Neuronal stem cell (in vitro differentiated cells): ENCODE measurements around the gene AHCYL2.

Experiments used
- DNase-seq: peaks from one replicate; pipeline ENCODE4 v3.0.0-alpha.2; 2013; ENCODE audit warnings: low spot score
- H2AFZ ChIP-seq: one replicate; pipeline ENCODE4 v1.6.1; 2013; ENCODE audit warnings: mild to moderate bottlenecking, low read length, inconsistent platforms
- H2AK5ac ChIP-seq: 2 replicates; pipeline ENCODE4 v1.6.1; 2013; ENCODE audit warnings: low read depth, mild to moderate bottlenecking, inconsistent platforms, low read length, moderate library complexity, mixed read lengths
- H2BK120ac ChIP-seq: 2 replicates; pipeline ENCODE4 v1.6.1; 2013; ENCODE audit warnings: low read depth, mild to moderate bottlenecking, inconsistent platforms, low read length, moderate library complexity, mixed read lengths
- H2BK12ac ChIP-seq: one replicate; pipeline ENCODE4 v1.6.1; 2013; ENCODE audit warnings: low read length, inconsistent platforms
- H2BK15ac ChIP-seq: 2 replicates; pipeline ENCODE4 v1.6.1; 2013; ENCODE audit warnings: mild to moderate bottlenecking, low read length, inconsistent platforms, mixed read lengths
- H2BK5ac ChIP-seq: one replicate; pipeline ENCODE4 v1.6.1; 2013; ENCODE audit warnings: inconsistent platforms, mild to moderate bottlenecking, low read length, moderate library complexity
- H3K14ac ChIP-seq: one replicate; pipeline ENCODE4 v1.6.1; 2013; ENCODE audit warnings: low read length, inconsistent platforms
- H3K18ac ChIP-seq: 2 replicates; pipeline ENCODE4 v1.6.1; 2013; ENCODE audit warnings: low read length, inconsistent platforms
- H3K23ac ChIP-seq: 2 replicates; pipeline ENCODE4 v1.6.1; 2013; ENCODE audit warnings: low read depth, mild to moderate bottlenecking, mixed read lengths, low read length, inconsistent platforms; ENCODE audit not compliant: poor library complexity
- H3K27ac ChIP-seq: replicated peaks from 3 replicates; pipeline ENCODE4 v1.5.1; 2013; ENCODE audit warnings: low read length, inconsistent platforms
- H3K27me3 ChIP-seq, 3 experiments: 2 replicates each; pipeline ENCODE4 v1.6.1; 2013; ENCODE audit warnings: low read length in 3 of 3, mild to moderate bottlenecking in 2 of 3, inconsistent platforms in 1 of 3, low read depth in 1 of 3, mixed read lengths in 1 of 3, moderate library complexity in 1 of 3; ENCODE audit not compliant: control insufficient read depth in 3 of 3, insufficient read depth in 3 of 3
- H3K36me3 ChIP-seq, 2 donors: replicated peaks in 1 of 2; 2 replicates each; pipeline ENCODE4 v1.6.1; 2013; ENCODE audit warnings: low read length in 2 of 2; ENCODE audit not compliant: control insufficient read depth in 2 of 2, insufficient read depth in 2 of 2
- H3K4ac ChIP-seq: 2 replicates; pipeline ENCODE4 v1.6.1; 2013; ENCODE audit warnings: inconsistent platforms, mild to moderate bottlenecking, low read length, moderate library complexity
- H3K4me1 ChIP-seq, 2 donors: 1 replicate in 1 of 2; 2 replicates in 1 of 2; pipeline ENCODE4 v1.6.1; 2013; ENCODE audit warnings: low read length in 2 of 2, low read depth in 1 of 2; ENCODE audit not compliant: control insufficient read depth in 2 of 2, insufficient read depth in 1 of 2
- H3K4me2 ChIP-seq: one replicate; pipeline ENCODE4 v1.6.1; 2013; ENCODE audit warnings: mild to moderate bottlenecking, low read length, inconsistent platforms; ENCODE audit not compliant: insufficient read depth, poor library complexity, severe bottlenecking
- H3K4me3 ChIP-seq, 2 donors: 2 replicates each; pipeline ENCODE4 v1.5.1; 2013; ENCODE audit warnings: low read length in 2 of 2, mild to moderate bottlenecking in 2 of 2, inconsistent platforms in 1 of 2, moderate library complexity in 1 of 2
- H3K79me1 ChIP-seq: one replicate; pipeline ENCODE4 v1.6.1; 2013; ENCODE audit warnings: low read depth, mild to moderate bottlenecking, inconsistent platforms, low read length, moderate library complexity
- H3K9ac ChIP-seq: one replicate; pipeline ENCODE4 v1.6.1; 2013; ENCODE audit warnings: mild to moderate bottlenecking, low read depth, low read length, inconsistent platforms; ENCODE audit not compliant: poor library complexity
- H3K9me3 ChIP-seq, 2 donors: replicated peaks in 1 of 2; 2 replicates each; pipeline versions ENCODE3 to v1.6.1; 2013; ENCODE audit warnings: low read length in 2 of 2, mild to moderate bottlenecking in 2 of 2, inconsistent platforms in 1 of 2, low read depth in 1 of 2, mixed read lengths in 1 of 2, moderate library complexity in 1 of 2; ENCODE audit not compliant: control insufficient read depth in 2 of 2, insufficient read depth in 1 of 2
- H4K8ac ChIP-seq: one replicate; pipeline ENCODE4 v1.6.1; 2013; ENCODE audit warnings: low read depth, mild to moderate bottlenecking, inconsistent platforms, low read length, moderate library complexity
- H4K91ac ChIP-seq: one replicate; pipeline ENCODE4 v1.6.1; 2013; ENCODE audit warnings: low read length, low read depth, mild to moderate bottlenecking, inconsistent platforms; ENCODE audit not compliant: poor library complexity
- WGBS, 2 donors: extraction: QIAGEN DNeasy Blood & Tissue Kit; methylation state at CpG; one replicate each; pipeline ENCODE4 v1.1.7; 2013; ENCODE audit warnings: missing lambda C conversion rate in 2 of 2, mixed read lengths in 1 of 2; ENCODE audit not compliant: insufficient read length in 2 of 2, insufficient replicate concordance in 1 of 2; ENCODE audit errors: extremely low coverage in 2 of 2; 5-methylcytosine and 5-hydroxymethylcytosine counted together

Gene AHCYL2

GRCh38 chr7:129387537-129387936 is 162.7 kb downstream of the AHCYL2 start:
- H2BK120ac ChIP-seq = no peak overlapping the region
- H3K23ac ChIP-seq = no peak overlapping the region
- no peak overlapping the region for H4K8ac ChIP-seq
- H3K4me1 ChIP-seq = peaks cover 0 to 7% of the 10 kb centered on the region in 2 donors
- H4K91ac ChIP-seq = no peak overlapping the region
- no peak overlapping the region for H2AFZ ChIP-seq
- H3K27me3 ChIP-seq = no peaks in the 10 kb centered on the region
- H3K27ac ChIP-seq = no peak overlapping the region
- H3K9me3 ChIP-seq = no peaks in the 10 kb centered on the region
- no peaks in the 10 kb centered on the region for H3K79me1 ChIP-seq
- no peak overlapping the region for H3K4me3 ChIP-seq
- no peak overlapping the region for H3K9ac ChIP-seq
- DNase-seq = no peak
- H3K4ac ChIP-seq = no peak overlapping the region
- H3K14ac ChIP-seq = no peak overlapping the region
- H2BK15ac ChIP-seq = no peak overlapping the region
- H3K18ac ChIP-seq = no peak overlapping the region
- H2BK5ac ChIP-seq = no peak overlapping the region
- no peak overlapping the region for H2AK5ac ChIP-seq
- peaks cover 3 to 79% of the 10 kb centered on the region in 2 donors for H3K36me3 ChIP-seq
- H2BK12ac ChIP-seq = no peak overlapping the region
- H3K4me2 ChIP-seq = no peak overlapping the region
- no CpG with 5 or more reads among the region's 2 CpGs for WGBS, 2 donors

GRCh38 chr7:129388333-129389098 is 163.7 kb downstream of the AHCYL2 start:
- no peak overlapping the region for H2BK5ac ChIP-seq
- no peak overlapping the region for H3K9ac ChIP-seq
- no peak overlapping the region for H4K8ac ChIP-seq
- no peak overlapping the region for H2BK120ac ChIP-seq
- no peak overlapping the region for H2AK5ac ChIP-seq
- no peak overlapping the region for H2AFZ ChIP-seq
- WGBS, 2 donors = no CpG with 5 or more reads among the region's 8 CpGs
- H3K23ac ChIP-seq = no peak overlapping the region
- no peaks in the 10 kb centered on the region for H3K27me3 ChIP-seq
- H3K27ac ChIP-seq = no peak overlapping the region
- no peaks in the 10 kb centered on the region for H3K79me1 ChIP-seq
- H3K4me1 ChIP-seq = peaks cover 0 to 7% of the 10 kb centered on the region in 2 donors
- no peaks in the 10 kb centered on the region for H3K9me3 ChIP-seq
- peaks cover 3 to 81% of the 10 kb centered on the region in 2 donors for H3K36me3 ChIP-seq
- H3K4me3 ChIP-seq = no peak overlapping the region
- H3K4me2 ChIP-seq = no peak overlapping the region
- H3K18ac ChIP-seq = no peak overlapping the region
- H2BK15ac ChIP-seq = no peak overlapping the region
- H3K14ac ChIP-seq = no peak overlapping the region
- H4K91ac ChIP-seq = no peak overlapping the region
- H3K4ac ChIP-seq = no peak overlapping the region
- H2BK12ac ChIP-seq = no peak overlapping the region
- DNase-seq = no peak

GRCh38 chr7:129389829-129390228 is 165.0 kb downstream of the AHCYL2 start:
- H2AK5ac ChIP-seq = no peak overlapping the region
- no peak overlapping the region for H2AFZ ChIP-seq
- no peak overlapping the region for H3K14ac ChIP-seq
- no peak overlapping the region for H3K4ac ChIP-seq
- H2BK5ac ChIP-seq = no peak overlapping the region
- peaks cover 0 to 7% of the 10 kb centered on the region in 2 donors for H3K4me1 ChIP-seq
- no peak overlapping the region for H2BK15ac ChIP-seq
- no peak overlapping the region for H4K8ac ChIP-seq
- H2BK120ac ChIP-seq = no peak overlapping the region
- no peak overlapping the region for H3K27ac ChIP-seq
- no peak overlapping the region for H3K9ac ChIP-seq
- H3K4me2 ChIP-seq = no peak overlapping the region
- H4K91ac ChIP-seq = no peak overlapping the region
- peaks cover 3 to 85% of the 10 kb centered on the region in 2 donors for H3K36me3 ChIP-seq
- no peak overlapping the region for H2BK12ac ChIP-seq
- no peak overlapping the region for H3K23ac ChIP-seq
- no peaks in the 10 kb centered on the region for H3K9me3 ChIP-seq
- DNase-seq = no peak
- no CpG with 5 or more reads among the region's 1 CpG for WGBS, 2 donors
- H3K27me3 ChIP-seq = no peaks in the 10 kb centered on the region
- H3K4me3 ChIP-seq = no peak overlapping the region
- H3K79me1 ChIP-seq = no peaks in the 10 kb centered on the region
- H3K18ac ChIP-seq = no peak overlapping the region

- Histone ChIP-seq H3K18ac (no peak overlapping the region), H4K8ac (no peak overlapping the region), H3K27ac (no peak overlapping the region), H3K23ac (no peak overlapping the region), H2BK120ac (no peak overlapping the region), H3K4me1 (peaks cover 0 to 10% of the 10 kb centered on the region in 2 donors), H2AFZ (no peak overlapping the region), H3K4me2 (no peak overlapping the region), H3K4me3 (no peak overlapping the region), H3K79me1 (no peaks in the 10 kb centered on the region), H4K91ac (no peak overlapping the region), H2BK15ac (no peak overlapping the region), H2BK5ac (no peak overlapping the region), H2AK5ac (no peak overlapping the region), H2BK12ac (no peak overlapping the region), H3K4ac (no peak overlapping the region), H3K14ac (no peak overlapping the region), H3K27me3 (no peaks in the 10 kb centered on the region), H3K36me3 (peaks cover 3 to 86% of the 10 kb centered on the region in 2 donors), H3K9me3 (no peaks in the 10 kb centered on the region), H3K9ac (no peak overlapping the region)
- no peak for DNase-seq
These were observed 165.5 kb downstream of the AHCYL2 start for GRCh38 chr7:129390314-129390713.
